GM06990 (cell line): ENCODE results near the gene YIF1B.

ENCODE experiments used
- DNase-seq: peaks from one replicate; pipeline ENCODE4 v3.0.0-alpha.2; 2011; ENCODE audit not compliant: insufficient read length; ENCODE audit errors: extremely low read depth
- H3K27me3 ChIP-seq: replicated peaks from 2 replicates; pipeline ENCODE4 v1.6.0; 2011; ENCODE audit warnings: low read length; ENCODE audit not compliant: control insufficient read depth, insufficient read depth
- H3K36me3 ChIP-seq: 2 replicates; pipeline ENCODE4 v1.5.1; 2011; ENCODE audit warnings: low read length; ENCODE audit not compliant: control insufficient read depth, insufficient read depth
- H3K4me3 ChIP-seq: replicated peaks from 2 replicates; pipeline ENCODE4 v1.5.1; 2011; ENCODE audit warnings: low read depth, mild to moderate bottlenecking, control low read depth, low read length
- CTCF ChIP-seq: IDR thresholded peaks from 2 replicates; pipeline ENCODE4 v1.5.1; 2011; ENCODE audit warnings: low read length, control low read depth, mild to moderate bottlenecking, inconsistent platforms; ENCODE audit not compliant: insufficient read depth, poor library complexity, severe bottlenecking

YIF1B gene

DNA sequence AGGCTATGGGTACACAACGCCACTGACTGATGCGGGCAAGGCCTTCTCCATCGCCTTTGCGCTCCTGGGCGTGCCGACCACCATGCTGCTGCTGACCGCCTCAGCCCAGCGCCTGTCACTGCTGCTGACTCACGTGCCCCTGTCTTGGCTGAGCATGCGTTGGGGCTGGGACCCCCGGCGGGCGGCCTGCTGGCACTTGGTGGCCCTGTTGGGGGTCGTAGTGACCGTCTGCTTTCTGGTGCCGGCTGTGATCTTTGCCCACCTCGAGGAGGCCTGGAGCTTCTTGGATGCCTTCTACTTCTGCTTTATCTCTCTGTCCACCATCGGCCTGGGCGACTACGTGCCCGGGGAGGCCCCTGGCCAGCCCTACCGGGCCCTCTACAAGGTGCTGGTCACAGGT is 10.8 kb upstream of the YIF1B start:
- TF ChIP-seq CTCF, result no peak
- H3K36me3 ChIP-seq, result no peaks in the 10 kb centered on the region
- DNase-seq, result no peak

DNA sequence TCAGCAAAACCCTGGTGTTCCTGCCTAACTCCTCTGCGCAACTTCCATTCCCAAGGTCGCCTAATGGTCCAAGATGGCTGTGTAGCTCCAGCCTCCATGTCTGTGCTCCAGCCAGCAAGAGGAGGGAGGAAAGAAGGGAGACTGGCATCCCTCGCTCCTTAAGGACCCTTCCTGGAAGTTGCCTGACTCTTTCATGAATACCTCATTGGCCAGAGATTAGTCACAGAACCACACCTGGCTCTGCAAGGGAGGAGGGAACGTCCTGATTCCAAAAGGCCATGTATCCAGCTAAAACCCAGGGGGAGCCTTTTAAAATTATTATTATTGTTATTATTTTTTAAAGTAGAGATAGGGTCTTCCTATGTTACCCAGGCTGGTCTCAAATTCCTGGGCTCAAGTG is 8.7 kb upstream of the YIF1B start:
- no peak overlapping the region for H3K4me3 ChIP-seq
- no peak for TF ChIP-seq CTCF
- no peaks in the 10 kb centered on the region for H3K36me3 ChIP-seq
- no peaks in the 10 kb centered on the region; the same call in 1 of the 2 replicates for H3K27me3 ChIP-seq
- no peak for DNase-seq

More for the DNA sequence above, 10.8 kb upstream of the YIF1B start:
- no peaks in the 10 kb centered on the region for H3K27me3 ChIP-seq
- H3K4me3 ChIP-seq, result no peak overlapping the region

DNA sequence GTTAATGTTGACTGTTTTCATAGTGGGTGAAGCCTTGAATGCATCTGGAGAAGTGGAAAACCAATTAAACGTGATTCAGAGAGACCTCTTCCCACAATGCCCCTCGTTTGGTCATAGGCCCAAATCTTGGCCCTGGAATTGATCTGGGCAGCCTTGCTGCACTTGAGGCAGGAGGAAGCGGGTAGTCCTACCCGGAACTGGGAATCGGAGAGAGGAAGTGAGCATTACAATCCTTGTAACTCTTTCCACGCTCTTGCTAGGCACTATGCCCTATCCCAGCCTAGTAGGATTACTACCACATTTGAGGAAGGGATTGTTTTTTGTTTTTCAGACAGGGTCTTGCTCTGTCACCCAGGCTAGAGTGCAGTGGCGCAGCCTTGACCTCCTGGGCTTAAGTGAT is 7.5 kb upstream of the YIF1B start:
- H3K36me3 ChIP-seq, result no peaks in the 10 kb centered on the region
- no peak for DNase-seq
- no peaks in the 10 kb centered on the region; the same call in 1 of the 2 replicates for H3K27me3 ChIP-seq
- no peak overlapping the region for H3K4me3 ChIP-seq
- no peak for TF ChIP-seq CTCF

DNA sequence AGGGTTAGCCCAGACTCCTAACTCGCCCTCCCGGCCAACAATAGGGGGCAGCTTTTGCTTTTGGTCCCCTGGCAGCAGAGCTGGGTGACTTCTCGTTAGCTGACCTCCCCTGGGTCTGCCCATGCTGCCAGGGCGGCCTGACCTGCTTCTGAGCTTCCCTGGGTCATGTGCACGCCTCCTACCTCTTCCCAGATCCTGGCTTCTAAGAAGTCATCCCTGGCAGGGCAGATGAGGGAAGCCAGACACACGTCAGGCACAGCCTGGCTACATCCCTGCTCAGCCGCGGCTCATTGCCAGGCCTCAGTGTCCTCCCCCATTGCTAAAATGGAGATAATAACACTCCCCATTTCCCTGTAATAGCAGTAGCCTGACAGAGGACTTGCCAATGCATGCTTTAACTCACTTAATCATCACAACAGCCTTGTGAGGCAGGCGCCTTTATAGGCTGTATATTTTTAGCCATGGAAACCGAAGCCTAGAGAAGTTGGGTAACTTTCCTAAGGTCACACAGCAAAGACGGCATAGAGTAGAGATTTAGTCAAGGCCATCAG is 6.0 kb upstream of the YIF1B start:
- no peak for DNase-seq
- Histone ChIP-seq H3K36me3 (no peaks in the 10 kb centered on the region), H3K4me3 (no peak overlapping the region), H3K27me3 (no peaks in the 10 kb centered on the region; the same call in 1 of the 2 replicates)
- peak; percentile 1 for TF ChIP-seq CTCF

- no peaks in the 10 kb centered on the region; the same call in 1 of the 2 replicates for H3K27me3 ChIP-seq
- H3K4me3 ChIP-seq, result no peak overlapping the region
- DNase-seq, result no peak
- TF ChIP-seq CTCF, result no peak
- no peaks in the 10 kb centered on the region for H3K36me3 ChIP-seq
Measured at GRCh38 chr19:38320969-38321339, 5.2 kb upstream of the YIF1B start.

GRCh38 chr19:38319421-38320258 is 3.9 kb upstream of the YIF1B start, which contains the start of gene KCNK6:
Gene KCNK6 (plus strand): TSS chr19:38319845. CDS start chr19:38319951, 106 bp downstream.
- peak; percentile 31 for DNase-seq
- TF ChIP-seq CTCF, result no peak
- Histone ChIP-seq H3K4me3 (peak within 1 kb of the TSS; percentile 64), H3K27me3 (no peaks in the 10 kb centered on the region; the same call in 1 of the 2 replicates), H3K36me3 (no peaks in the 10 kb centered on the region)
